Measurements from ENCODE around the gene PASD1. TPM values are rescaled to one million over a fixed set of nuclear protein-coding genes. Genes with fewer than 3 reads are reported as not detected.

Gene PASD1
- total RNA-seq, 1 donor: not detected

DNA sequence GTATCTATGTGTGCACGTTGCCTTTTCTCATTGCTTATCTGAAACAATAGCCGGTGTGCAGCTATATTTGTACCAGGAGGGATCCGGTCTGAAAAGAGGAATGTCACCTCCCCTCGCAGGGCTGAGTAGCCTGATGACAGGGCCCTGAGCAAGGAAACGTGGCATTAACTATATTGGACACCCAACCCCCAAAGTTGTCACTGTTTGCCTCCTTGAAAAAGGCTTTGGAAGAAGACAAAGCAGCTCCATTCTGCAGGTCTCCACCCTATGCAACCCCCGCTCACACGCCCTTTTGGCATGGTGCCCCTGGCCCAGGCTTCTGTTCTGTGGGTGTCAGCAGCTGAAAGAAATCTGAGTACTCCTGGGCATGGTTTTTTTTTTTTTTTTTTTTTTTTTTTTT, 140.0 kb downstream of the PASD1 start:
- H2AFZ ChIP-seq (ENCODE audit: low read length): no peak overlapping the region
- H3K27me3 ChIP-seq (ENCODE audit: insufficient read depth, low read length): no peaks in the 10 kb centered on the region
- H3K4me3 ChIP-seq (ENCODE audit: insufficient read depth, low read length): no peak overlapping the region
- no peaks in the 10 kb centered on the region for H4K20me1 ChIP-seq (ENCODE audit: insufficient read depth, low read length)
- no peak for DNase-seq (ENCODE audit: insufficient read length, low spot score, missing footprints)
- TF ChIP-seq, protein P1, sequence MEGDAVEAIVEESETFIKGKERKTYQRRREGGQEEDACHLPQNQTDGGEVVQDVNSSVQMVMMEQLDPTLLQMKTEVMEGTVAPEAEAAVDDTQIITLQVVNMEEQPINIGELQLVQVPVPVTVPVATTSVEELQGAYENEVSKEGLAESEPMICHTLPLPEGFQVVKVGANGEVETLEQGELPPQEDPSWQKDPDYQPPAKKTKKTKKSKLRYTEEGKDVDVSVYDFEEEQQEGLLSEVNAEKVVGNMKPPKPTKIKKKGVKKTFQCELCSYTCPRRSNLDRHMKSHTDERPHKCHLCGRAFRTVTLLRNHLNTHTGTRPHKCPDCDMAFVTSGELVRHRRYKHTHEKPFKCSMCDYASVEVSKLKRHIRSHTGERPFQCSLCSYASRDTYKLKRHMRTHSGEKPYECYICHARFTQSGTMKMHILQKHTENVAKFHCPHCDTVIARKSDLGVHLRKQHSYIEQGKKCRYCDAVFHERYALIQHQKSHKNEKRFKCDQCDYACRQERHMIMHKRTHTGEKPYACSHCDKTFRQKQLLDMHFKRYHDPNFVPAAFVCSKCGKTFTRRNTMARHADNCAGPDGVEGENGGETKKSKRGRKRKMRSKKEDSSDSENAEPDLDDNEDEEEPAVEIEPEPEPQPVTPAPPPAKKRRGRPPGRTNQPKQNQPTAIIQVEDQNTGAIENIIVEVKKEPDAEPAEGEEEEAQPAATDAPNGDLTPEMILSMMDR (IDR thresholded peaks at IDR 0.05; ENCODE audit: extremely low read depth, low read depth, low read length): no peak
- H3K79me2 ChIP-seq (ENCODE audit: insufficient read depth, low read length): no peaks in the 10 kb centered on the region
- no peaks in the 10 kb centered on the region for H3K9me3 ChIP-seq (ENCODE audit: low read depth, low read length)
- no peak overlapping the region for H3K27ac ChIP-seq (ENCODE audit: low read depth, low read length)
- no peak overlapping the region for H3K4me2 ChIP-seq (ENCODE audit: insufficient read depth, low read length)
- H3K4me1 ChIP-seq (ENCODE audit: insufficient read depth, low read length): no peaks in the 10 kb centered on the region
- H3K36me3 ChIP-seq (ENCODE audit: insufficient read depth, low read length): no peaks in the 10 kb centered on the region

- H3K36me3 ChIP-seq (ENCODE audit: insufficient read depth, low read length): no peaks in the 10 kb centered on the region
- H3K79me2 ChIP-seq (ENCODE audit: insufficient read depth, low read length): no peaks in the 10 kb centered on the region
- H3K4me3 ChIP-seq (ENCODE audit: insufficient read depth, low read length): no peak overlapping the region
- no peak overlapping the region for H3K4me2 ChIP-seq (ENCODE audit: insufficient read depth, low read length)
- H3K4me1 ChIP-seq (ENCODE audit: insufficient read depth, low read length): no peaks in the 10 kb centered on the region
- no peaks in the 10 kb centered on the region for H4K20me1 ChIP-seq (ENCODE audit: insufficient read depth, low read length)
- no peak overlapping the region for H3K27ac ChIP-seq (ENCODE audit: low read depth, low read length)
- DNase-seq (ENCODE audit: insufficient read length, low spot score, missing footprints): no peak
- no peaks in the 10 kb centered on the region for H3K27me3 ChIP-seq (ENCODE audit: insufficient read depth, low read length)
- no peak overlapping the region for H2AFZ ChIP-seq (ENCODE audit: low read length)
- H3K9me3 ChIP-seq (ENCODE audit: low read depth, low read length): no peaks in the 10 kb centered on the region
- TF ChIP-seq, protein P1 (IDR thresholded peaks at IDR 0.05; ENCODE audit: extremely low read depth, low read depth, low read length): no peak
Observed at GRCh38 chrX:151704041-151704663, 140.7 kb downstream of the PASD1 start.

DNA sequence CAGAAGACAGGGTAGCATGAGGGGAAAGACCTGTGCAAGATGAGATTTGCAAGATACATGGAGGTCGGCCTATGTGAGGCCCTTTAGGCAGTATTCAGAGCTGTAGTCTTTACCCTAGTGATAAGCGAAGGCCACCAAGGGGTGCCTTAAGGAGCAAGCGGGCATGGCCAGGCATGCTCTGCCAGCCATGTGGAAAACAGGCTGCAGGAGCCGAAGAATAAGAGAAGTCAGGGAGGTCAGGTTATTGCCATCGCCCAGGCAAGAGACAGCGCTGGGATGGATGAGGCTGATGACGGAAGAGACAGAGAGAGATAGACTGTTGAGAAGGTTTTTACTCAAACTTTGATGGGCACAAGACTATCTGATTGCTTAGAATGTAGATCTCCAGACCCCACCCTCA, 145.3 kb downstream of the PASD1 start:
- Histone ChIP-seq H3K9me3 (ENCODE audit: low read depth, low read length) (no peaks in the 10 kb centered on the region), H4K20me1 (ENCODE audit: insufficient read depth, low read length) (no peaks in the 10 kb centered on the region), H3K27ac (ENCODE audit: low read depth, low read length) (no peak overlapping the region), H3K4me3 (ENCODE audit: insufficient read depth, low read length) (no peak overlapping the region), H3K36me3 (ENCODE audit: insufficient read depth, low read length) (no peaks in the 10 kb centered on the region), H3K4me1 (ENCODE audit: insufficient read depth, low read length) (no peaks in the 10 kb centered on the region), H3K4me2 (ENCODE audit: insufficient read depth, low read length) (no peak overlapping the region), H3K27me3 (ENCODE audit: insufficient read depth, low read length) (no peaks in the 10 kb centered on the region), H3K79me2 (ENCODE audit: insufficient read depth, low read length) (no peaks in the 10 kb centered on the region), H2AFZ (ENCODE audit: low read length) (no peak overlapping the region)
- no peak for DNase-seq (ENCODE audit: insufficient read length, low spot score, missing footprints)
- TF ChIP-seq, protein P1 (IDR thresholded peaks at IDR 0.05; ENCODE audit: extremely low read depth, low read depth, low read length): no peak

DNA sequence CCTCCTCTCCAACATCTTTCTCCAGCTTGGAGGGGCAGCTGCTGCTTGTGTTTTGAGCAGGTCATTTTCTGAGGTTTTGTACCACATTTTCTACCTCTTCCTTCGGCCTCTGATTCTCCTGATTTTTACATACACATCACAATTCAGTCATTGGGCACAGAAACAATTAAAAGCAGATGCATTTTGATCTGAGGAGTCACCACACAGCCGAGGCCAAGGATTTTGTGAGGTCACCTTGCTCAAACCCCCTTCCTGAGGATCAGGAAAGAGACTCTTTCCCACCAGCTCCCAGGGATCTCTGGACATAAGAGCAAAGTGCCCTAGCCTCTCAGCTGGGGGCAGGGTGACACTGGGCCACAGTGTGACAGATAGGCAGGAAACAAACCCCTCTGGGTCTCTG, 147.0 kb downstream of the PASD1 start:
- H2AFZ ChIP-seq (ENCODE audit: low read length): no peak overlapping the region
- H3K4me3 ChIP-seq (ENCODE audit: insufficient read depth, low read length): no peak overlapping the region
- no peak for DNase-seq (ENCODE audit: insufficient read length, low spot score, missing footprints)
- H3K27me3 ChIP-seq (ENCODE audit: insufficient read depth, low read length): no peaks in the 10 kb centered on the region
- TF ChIP-seq, protein P1 (IDR thresholded peaks at IDR 0.05; ENCODE audit: extremely low read depth, low read depth, low read length): no peak
- no peaks in the 10 kb centered on the region for H3K4me1 ChIP-seq (ENCODE audit: insufficient read depth, low read length)
- no peak overlapping the region for H3K4me2 ChIP-seq (ENCODE audit: insufficient read depth, low read length)
- no peaks in the 10 kb centered on the region for H4K20me1 ChIP-seq (ENCODE audit: insufficient read depth, low read length)
- no peaks in the 10 kb centered on the region for H3K36me3 ChIP-seq (ENCODE audit: insufficient read depth, low read length)
- no peaks in the 10 kb centered on the region for H3K9me3 ChIP-seq (ENCODE audit: low read depth, low read length)
- no peaks in the 10 kb centered on the region for H3K79me2 ChIP-seq (ENCODE audit: insufficient read depth, low read length)
- no peak overlapping the region for H3K27ac ChIP-seq (ENCODE audit: low read depth, low read length)
